AG10803 (cell line): ENCODE measurements around the gene IER3.

ENCODE experiments used
- DNase-seq: peaks from one replicate; pipeline ENCODE4 v3.0.0; 2010; ENCODE audit warnings: low read depth
- H3K4me3 ChIP-seq: 2 replicates; pipeline ENCODE4 v1.5.1; 2011; ENCODE audit warnings: mild to moderate bottlenecking, low read length, control low read depth
- TF ChIP-seq, protein P1 (sequence below): conservative IDR thresholded peaks from 2 replicates; pipeline ENCODE4 v1.5.1; 2011; ENCODE audit warnings: mild to moderate bottlenecking, low read length, control low read depth, inconsistent platforms

Gene IER3

DNA sequence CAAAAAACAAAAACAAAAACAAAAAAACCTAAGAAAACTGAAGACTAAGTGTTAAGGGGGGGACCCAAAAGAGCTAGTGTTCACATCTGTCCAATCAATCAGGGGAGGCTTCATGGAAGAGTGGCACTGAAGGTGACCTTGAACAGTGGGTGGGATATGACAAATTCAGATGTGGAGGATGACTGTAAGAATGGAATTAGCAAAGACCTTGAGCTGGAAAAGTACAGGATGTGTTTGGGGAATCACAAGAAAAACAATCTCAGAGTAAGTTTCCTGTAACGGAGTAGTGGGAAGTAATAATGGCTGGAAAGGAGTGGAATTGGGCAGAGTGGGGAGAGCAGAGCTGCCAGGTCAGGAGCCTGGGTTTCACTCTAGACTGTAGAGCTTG, 2.9 kb upstream of the IER3 start:
- TF ChIP-seq, protein P1, sequence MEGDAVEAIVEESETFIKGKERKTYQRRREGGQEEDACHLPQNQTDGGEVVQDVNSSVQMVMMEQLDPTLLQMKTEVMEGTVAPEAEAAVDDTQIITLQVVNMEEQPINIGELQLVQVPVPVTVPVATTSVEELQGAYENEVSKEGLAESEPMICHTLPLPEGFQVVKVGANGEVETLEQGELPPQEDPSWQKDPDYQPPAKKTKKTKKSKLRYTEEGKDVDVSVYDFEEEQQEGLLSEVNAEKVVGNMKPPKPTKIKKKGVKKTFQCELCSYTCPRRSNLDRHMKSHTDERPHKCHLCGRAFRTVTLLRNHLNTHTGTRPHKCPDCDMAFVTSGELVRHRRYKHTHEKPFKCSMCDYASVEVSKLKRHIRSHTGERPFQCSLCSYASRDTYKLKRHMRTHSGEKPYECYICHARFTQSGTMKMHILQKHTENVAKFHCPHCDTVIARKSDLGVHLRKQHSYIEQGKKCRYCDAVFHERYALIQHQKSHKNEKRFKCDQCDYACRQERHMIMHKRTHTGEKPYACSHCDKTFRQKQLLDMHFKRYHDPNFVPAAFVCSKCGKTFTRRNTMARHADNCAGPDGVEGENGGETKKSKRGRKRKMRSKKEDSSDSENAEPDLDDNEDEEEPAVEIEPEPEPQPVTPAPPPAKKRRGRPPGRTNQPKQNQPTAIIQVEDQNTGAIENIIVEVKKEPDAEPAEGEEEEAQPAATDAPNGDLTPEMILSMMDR = no peak
- H3K4me3 ChIP-seq = no peak overlapping the region
- no peak for DNase-seq

DNA sequence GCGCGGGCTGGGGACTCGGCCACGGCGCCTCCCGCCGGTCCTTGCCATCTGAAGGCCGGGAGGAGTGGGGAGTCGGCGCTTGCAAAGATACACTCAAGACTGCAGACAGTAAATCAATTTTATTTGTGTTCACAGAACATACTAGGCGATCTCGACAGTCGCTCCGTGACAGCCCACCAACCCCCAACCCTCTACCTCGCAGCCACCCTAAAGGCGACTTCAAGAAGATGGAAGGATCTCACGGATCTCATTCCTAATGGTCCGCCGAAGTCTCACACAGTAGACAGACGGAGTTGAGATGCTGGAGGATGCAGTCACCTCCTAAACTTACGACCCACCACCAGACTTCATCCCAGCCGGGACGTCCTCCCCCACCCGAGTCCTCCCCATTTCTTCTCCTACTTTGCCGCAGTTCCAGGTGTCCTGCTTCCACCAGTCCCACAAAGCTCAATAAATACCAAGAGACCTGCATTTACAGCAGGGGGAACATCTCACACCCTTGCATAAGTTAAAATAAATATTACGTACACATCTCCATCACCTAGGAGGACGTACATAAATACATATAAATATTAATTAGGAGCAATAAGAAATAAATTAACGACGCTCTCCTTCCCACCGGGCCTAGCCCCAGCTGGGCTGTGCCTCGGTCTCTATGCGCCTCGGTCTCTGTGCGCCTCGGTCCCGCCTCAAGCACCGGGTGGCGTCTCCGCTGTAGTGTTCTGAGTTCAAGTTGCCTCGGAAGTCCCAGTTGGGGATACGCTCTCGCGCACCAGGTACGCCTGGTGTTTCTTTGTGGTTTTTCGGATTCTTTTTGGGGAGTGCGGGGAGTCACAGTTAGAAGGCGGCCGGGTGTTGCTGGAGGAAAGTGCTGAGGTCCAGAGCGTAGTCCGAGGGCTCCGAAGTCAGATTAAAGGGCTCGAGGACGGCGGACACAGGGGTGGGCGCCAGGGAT, 971 bp downstream of the IER3 start:
- no peak for DNase-seq
- peak overlapping the region; percentile 78 for H3K4me3 ChIP-seq
- TF ChIP-seq, protein P1 = no peak

DNA sequence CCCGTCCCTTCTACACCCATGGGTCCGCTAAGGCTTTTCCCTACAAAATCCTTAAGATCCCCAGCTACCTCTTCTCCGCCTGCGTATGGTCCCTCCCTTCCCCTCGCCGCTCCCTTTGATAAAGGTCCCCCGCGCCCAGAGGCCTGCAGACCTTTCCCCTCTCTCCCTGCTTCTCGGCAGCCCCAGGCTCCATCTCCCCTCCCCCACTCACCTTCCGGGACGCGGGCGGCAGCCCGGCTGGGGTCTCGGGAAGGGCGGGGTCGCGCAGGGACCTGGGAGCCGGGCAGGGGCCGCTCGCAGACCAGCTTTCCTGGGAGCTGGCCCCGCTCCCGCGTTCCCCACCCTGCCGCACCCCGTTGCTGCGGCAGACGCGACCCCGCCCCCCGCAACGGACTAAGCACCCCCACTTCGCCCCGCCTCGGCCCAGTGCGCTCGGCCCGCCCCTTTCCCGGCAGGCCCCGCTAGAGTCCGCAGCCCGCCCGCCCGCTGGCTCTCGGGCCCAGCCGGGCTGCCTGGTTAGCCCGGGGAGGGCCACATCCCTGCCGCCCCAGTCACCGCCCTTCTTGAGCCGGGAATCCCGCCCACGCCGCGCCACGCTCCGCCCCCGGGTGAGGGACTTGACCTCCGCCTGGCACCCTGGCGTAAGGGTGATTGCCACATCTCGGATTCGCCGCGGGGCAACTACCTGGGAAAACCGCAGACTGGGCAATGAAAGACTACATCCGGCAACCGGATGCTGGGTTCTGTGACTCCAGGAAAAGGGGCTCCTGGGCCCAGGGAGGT, 1.8 kb downstream of the IER3 start, which contains the start of gene FLOT1:
Gene FLOT1 (minus strand): TSS at position 372 of the 783 bp plus-strand sequence. CDS start 498 bp downstream, outside the sequence.
- TF ChIP-seq, protein P1 = no peak
- peak; percentile 99 for DNase-seq
- peak within 1 kb of the TSS; percentile 78 for H3K4me3 ChIP-seq

DNA sequence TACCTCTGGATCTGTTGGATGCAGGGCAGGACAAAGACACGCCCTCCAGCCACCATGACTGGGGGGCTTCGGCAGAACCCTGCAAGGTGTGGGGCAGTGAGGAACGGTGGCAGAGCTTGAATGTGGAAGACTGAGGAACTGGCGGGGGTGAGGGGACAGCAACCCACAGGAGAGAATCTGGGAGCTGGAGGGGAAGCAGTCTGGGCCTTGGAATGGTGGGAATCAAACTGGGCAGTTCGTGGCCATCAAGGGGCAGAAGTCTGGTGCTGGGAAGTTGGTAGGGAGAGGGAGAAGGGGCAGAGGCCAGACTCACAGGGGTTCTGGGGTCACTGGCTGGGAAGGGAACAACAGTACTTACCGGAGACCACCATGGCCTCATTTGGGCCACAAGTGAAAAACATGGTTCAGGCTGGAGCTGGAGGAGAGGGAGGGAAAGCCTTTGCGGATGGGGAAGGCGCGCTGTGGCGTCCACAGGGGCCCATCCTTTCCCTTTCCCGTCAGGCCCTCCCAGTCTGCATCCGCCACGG, 2.5 kb downstream of the IER3 start:
- peak overlapping the region; percentile 78 for H3K4me3 ChIP-seq
- TF ChIP-seq, protein P1 = no peak
- no peak for DNase-seq

DNA sequence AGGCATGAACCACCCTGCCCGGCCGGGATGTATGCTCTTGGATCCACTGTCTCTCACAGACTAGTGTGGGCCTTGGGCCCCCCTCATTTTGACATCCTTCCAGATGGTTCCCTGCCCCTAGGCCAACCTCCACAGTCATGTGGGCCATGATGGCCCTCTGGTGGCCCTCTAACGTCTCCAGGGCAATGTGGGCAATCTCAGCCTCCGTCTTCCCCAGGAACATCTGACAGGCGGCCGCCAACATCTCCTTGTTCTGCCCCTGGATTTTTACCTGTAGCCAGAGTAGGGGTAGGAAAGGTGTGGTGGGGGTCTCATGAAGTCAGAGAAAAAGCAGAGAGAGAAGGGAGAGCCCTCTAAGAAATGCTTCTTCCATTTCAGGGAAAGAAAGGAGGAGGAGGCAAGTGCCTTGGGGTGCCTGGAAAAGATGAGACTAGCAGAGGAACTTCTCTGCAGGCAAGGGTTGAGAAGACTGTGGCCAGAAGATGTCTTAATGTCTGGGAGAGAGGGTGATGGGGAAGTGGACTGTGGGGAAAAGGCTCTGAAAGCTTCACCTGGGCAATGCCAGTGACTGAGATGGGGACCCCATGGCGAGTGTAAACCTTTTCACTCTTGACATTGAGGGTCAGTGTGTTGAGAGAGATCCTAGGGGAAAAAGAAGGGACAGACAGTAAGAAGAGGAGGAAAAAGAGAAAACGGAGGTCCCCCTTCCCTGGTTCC, 3.1 kb downstream of the IER3 start:
- TF ChIP-seq, protein P1 = no peak
- H3K4me3 ChIP-seq = peak overlapping the region; percentile 78
- DNase-seq = no peak

DNA sequence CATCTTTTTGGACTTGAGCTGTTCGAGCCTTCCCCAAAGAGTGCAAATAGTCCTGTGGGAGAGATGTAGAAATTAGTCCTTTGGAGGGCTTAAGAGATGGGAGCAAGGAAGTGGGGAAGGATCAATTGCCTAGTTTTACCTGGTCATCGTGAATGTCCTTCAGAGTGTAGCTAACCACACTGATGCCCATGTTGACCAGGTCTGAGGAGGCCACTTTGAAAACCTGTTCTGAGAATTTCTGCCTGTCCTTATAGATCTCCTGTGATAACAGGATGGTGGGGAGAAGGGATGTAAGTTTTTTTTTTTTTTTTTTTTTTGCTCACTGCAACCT, 3.8 kb downstream of the IER3 start:
- H3K4me3 ChIP-seq = peak overlapping the region; percentile 9
- TF ChIP-seq, protein P1 = no peak
- no peak for DNase-seq
